GM12878 (cell line): Measurements from ENCODE around the gene FAT1.

Source experiments
- MYC ChIP-seq: IDR thresholded peaks from 2 replicates; pipeline ENCODE4 v1.6.1; 2011; ENCODE audit warnings: mild to moderate bottlenecking, low read length, moderate library complexity, inconsistent platforms; ENCODE audit not compliant: insufficient read depth, insufficient replicate concordance, insufficient read length, severe bottlenecking
- POLR2A ChIP-seq: IDR thresholded peaks from 2 replicates; pipeline ENCODE4 v1.6.1; 2011; ENCODE audit warnings: low read depth, mild to moderate bottlenecking, low read length
- POLR2AphosphoS5 ChIP-seq: IDR thresholded peaks from 2 replicates; pipeline ENCODE4 v1.6.1; 2011; ENCODE audit warnings: mild to moderate bottlenecking, low read length, inconsistent platforms
- RB1 ChIP-seq: fragments of 450-650 bp; formaldehyde crosslinking; IDR thresholded peaks from 2 replicates; pipeline ENCODE4 v1.6.1; 2017; ENCODE audit warnings: mild to moderate bottlenecking, borderline replicate concordance
- SREBF2 ChIP-seq: IDR thresholded peaks from 2 replicates; pipeline ENCODE4 v1.6.1; 2012; ENCODE audit warnings: mild to moderate bottlenecking, low read length
- TCF12 ChIP-seq: IDR thresholded peaks from 2 replicates; pipeline ENCODE4 v1.6.1; 2011; ENCODE audit warnings: low read depth, mild to moderate bottlenecking, low read length
- TF ChIP-seq, protein P1 (sequence below), 3 experiments: IDR thresholded peaks in 2 of 3; conservative IDR thresholded peaks in 1 of 3; 2 replicates each; pipeline ENCODE4 v1.5.1; 2011; ENCODE audit warnings: low read depth in 3 of 3, low read length in 3 of 3, mild to moderate bottlenecking in 3 of 3, control low read depth in 2 of 3, moderate library complexity in 2 of 3, inconsistent platforms in 1 of 3, mixed read lengths in 1 of 3; ENCODE audit not compliant: control insufficient read depth in 2 of 3, insufficient read depth in 1 of 3; ENCODE audit errors: extremely low read depth in 1 of 3
- TF ChIP-seq, protein P2 (sequence below): IDR thresholded peaks from 2 replicates; pipeline ENCODE4 v1.6.1; 2012; ENCODE audit warnings: low read depth, low read length, improper control_type of control experiment
- TF ChIP-seq, protein P3 (sequence below): fragments of 150-350 bp; IDR thresholded peaks from 2 replicates; pipeline ENCODE4 v1.6.1; 2016; ENCODE audit warnings: low read depth, low read length
- TF ChIP-seq, protein P4 (sequence below): fragments of 450-650 bp; IDR thresholded peaks from 2 replicates; pipeline ENCODE4 v1.6.1; 2017; ENCODE audit warnings: antibody characterized with exemption, mild to moderate bottlenecking, moderate library complexity
- TF ChIP-seq, protein P5 (sequence below): fragments of 450-650 bp; IDR thresholded peaks from 2 replicates; pipeline ENCODE4 v1.6.1; 2016; ENCODE audit warnings: mild to moderate bottlenecking

DNA sequence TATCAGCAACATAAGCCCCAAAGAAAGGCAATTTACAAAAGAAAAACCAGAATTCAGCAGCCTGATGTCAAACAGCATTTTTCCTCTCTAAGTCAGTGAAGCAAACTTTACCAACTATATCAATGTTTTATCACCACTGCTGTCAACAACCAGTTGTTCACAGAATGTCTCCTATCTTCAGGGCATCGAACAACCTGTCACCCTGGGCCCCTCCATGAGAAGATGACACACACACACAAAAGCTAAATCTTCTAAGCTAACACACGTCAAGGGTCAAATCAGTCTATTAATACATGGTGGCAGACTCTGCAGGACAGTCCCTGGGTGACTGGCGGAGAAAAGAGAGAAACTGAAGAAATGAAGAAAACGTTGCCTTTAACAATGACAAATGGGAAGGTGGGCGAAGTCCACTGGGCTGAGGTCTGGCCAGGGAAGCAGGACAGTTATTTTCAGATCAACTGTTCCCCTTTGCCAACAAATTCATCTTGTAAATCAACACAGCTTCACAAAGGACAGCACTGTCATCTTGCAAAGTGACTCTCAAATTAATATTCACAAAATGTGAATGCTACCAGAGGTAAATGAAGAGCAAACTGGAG, 13.0 kb downstream of the FAT1 start:
- TF ChIP-seq TCF12 (no peak), POLR2A (no peak), RB1 (no peak), POLR2AphosphoS5 (no peak), SREBF2 (no peak), MYC (no peak)
- TF ChIP-seq, protein P1, sequence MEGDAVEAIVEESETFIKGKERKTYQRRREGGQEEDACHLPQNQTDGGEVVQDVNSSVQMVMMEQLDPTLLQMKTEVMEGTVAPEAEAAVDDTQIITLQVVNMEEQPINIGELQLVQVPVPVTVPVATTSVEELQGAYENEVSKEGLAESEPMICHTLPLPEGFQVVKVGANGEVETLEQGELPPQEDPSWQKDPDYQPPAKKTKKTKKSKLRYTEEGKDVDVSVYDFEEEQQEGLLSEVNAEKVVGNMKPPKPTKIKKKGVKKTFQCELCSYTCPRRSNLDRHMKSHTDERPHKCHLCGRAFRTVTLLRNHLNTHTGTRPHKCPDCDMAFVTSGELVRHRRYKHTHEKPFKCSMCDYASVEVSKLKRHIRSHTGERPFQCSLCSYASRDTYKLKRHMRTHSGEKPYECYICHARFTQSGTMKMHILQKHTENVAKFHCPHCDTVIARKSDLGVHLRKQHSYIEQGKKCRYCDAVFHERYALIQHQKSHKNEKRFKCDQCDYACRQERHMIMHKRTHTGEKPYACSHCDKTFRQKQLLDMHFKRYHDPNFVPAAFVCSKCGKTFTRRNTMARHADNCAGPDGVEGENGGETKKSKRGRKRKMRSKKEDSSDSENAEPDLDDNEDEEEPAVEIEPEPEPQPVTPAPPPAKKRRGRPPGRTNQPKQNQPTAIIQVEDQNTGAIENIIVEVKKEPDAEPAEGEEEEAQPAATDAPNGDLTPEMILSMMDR (IDR thresholded peaks at IDR 0.05 in 2 of 3, conservative IDR thresholded peaks at IDR 0.05 in 1 of 3; ENCODE audit: control insufficient read depth in 2 of 3, extremely low read depth in 1 of 3, insufficient read depth in 1 of 3, low read depth in 3 of 3, low read length in 3 of 3) = no peak
- TF ChIP-seq, protein P2, sequence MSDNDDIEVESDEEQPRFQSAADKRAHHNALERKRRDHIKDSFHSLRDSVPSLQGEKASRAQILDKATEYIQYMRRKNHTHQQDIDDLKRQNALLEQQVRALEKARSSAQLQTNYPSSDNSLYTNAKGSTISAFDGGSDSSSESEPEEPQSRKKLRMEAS = no peak
- TF ChIP-seq, protein P3, sequence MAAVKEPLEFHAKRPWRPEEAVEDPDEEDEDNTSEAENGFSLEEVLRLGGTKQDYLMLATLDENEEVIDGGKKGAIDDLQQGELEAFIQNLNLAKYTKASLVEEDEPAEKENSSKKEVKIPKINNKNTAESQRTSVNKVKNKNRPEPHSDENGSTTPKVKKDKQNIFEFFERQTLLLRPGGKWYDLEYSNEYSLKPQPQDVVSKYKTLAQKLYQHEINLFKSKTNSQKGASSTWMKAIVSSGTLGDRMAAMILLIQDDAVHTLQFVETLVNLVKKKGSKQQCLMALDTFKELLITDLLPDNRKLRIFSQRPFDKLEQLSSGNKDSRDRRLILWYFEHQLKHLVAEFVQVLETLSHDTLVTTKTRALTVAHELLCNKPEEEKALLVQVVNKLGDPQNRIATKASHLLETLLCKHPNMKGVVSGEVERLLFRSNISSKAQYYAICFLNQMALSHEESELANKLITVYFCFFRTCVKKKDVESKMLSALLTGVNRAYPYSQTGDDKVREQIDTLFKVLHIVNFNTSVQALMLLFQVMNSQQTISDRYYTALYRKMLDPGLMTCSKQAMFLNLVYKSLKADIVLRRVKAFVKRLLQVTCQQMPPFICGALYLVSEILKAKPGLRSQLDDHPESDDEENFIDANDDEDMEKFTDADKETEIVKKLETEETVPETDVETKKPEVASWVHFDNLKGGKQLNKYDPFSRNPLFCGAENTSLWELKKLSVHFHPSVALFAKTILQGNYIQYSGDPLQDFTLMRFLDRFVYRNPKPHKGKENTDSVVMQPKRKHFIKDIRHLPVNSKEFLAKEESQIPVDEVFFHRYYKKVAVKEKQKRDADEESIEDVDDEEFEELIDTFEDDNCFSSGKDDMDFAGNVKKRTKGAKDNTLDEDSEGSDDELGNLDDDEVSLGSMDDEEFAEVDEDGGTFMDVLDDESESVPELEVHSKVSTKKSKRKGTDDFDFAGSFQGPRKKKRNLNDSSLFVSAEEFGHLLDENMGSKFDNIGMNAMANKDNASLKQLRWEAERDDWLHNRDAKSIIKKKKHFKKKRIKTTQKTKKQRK = no peak
- TF ChIP-seq, protein P4, sequence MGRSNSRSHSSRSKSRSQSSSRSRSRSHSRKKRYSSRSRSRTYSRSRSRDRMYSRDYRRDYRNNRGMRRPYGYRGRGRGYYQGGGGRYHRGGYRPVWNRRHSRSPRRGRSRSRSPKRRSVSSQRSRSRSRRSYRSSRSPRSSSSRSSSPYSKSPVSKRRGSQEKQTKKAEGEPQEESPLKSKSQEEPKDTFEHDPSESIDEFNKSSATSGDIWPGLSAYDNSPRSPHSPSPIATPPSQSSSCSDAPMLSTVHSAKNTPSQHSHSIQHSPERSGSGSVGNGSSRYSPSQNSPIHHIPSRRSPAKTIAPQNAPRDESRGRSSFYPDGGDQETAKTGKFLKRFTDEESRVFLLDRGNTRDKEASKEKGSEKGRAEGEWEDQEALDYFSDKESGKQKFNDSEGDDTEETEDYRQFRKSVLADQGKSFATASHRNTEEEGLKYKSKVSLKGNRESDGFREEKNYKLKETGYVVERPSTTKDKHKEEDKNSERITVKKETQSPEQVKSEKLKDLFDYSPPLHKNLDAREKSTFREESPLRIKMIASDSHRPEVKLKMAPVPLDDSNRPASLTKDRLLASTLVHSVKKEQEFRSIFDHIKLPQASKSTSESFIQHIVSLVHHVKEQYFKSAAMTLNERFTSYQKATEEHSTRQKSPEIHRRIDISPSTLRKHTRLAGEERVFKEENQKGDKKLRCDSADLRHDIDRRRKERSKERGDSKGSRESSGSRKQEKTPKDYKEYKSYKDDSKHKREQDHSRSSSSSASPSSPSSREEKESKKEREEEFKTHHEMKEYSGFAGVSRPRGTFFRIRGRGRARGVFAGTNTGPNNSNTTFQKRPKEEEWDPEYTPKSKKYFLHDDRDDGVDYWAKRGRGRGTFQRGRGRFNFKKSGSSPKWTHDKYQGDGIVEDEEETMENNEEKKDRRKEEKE = no peak
- TF ChIP-seq, protein P5, sequence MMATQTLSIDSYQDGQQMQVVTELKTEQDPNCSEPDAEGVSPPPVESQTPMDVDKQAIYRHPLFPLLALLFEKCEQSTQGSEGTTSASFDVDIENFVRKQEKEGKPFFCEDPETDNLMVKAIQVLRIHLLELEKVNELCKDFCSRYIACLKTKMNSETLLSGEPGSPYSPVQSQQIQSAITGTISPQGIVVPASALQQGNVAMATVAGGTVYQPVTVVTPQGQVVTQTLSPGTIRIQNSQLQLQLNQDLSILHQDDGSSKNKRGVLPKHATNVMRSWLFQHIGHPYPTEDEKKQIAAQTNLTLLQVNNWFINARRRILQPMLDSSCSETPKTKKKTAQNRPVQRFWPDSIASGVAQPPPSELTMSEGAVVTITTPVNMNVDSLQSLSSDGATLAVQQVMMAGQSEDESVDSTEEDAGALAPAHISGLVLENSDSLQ = no peak
